Suppressor macrophage (primary cell): Measurements from ENCODE around the gene NPFF.

ENCODE experiments used
- DNase-seq, 4 experiments: peaks; one replicate each; pipeline ENCODE4 v3.0.0-alpha.2; 2020 to 2022

Gene NPFF

DNA sequence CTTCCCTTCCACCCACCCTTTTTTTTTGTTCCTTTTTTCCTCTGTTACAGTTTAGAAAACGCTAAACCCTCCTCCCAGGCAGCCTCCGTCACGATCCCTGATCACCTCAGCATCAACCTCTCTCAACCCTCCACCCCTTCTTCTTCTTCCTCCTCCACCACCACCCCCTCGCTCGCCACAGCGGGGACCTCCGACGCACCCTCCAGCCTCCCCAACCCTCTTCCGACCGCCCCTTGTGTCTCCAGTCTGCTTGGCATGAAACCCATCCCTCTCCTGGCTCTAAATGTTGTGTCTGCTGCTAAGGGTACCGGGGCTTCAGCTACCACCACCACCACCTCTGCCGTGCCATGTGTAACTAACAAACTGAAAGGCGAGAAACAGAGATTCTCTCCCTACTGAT, 32.5 kb downstream of the NPFF start:
- DNase-seq = peak in 2 of 4 experiments; percentile 35 to 36

DNA sequence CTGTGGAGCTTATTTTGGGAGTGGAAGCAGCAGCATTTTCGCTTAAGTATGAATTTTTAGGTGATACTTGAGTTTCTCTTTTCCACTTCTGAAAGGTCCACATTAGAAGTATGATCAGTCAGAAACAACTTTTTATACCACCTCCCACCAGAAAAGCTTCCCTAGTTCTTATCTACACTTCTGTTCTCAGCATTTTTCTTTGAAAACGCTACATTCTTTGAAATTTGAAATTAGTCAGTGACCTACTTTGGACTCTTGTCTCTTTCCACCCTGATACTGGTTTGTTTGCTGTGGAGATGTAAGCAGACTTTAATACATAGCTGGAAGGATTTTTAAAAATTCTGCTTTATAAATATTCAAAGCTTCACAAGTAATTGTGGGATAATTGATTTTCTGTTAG, 33.2 kb downstream of the NPFF start:
- no peak for DNase-seq

DNA sequence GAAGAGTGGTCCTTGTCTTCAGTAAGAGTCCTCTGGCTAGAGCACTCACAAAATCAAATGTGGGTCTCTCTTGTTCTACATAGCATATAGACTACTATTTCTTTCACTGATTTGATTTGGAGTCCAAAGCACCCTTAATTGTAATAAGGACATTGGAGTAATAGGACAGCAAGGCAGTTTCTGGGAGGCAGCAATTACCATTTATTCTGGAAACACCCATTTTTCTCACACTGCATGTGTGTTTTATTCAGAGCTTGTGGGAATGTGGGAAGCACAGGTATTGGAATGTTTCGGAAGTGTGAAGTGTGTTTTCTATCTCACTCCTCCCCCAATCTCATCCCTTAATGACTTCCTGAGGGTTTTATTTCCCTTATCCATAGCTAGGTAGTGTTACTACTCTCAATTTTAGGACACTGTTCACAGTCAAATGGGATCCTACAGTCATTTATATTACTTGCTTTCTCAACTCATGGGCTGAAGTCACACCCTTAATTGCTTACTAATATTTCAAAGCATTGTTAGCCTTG, 35.2 kb downstream of the NPFF start:
- DNase-seq = no peak

DNA sequence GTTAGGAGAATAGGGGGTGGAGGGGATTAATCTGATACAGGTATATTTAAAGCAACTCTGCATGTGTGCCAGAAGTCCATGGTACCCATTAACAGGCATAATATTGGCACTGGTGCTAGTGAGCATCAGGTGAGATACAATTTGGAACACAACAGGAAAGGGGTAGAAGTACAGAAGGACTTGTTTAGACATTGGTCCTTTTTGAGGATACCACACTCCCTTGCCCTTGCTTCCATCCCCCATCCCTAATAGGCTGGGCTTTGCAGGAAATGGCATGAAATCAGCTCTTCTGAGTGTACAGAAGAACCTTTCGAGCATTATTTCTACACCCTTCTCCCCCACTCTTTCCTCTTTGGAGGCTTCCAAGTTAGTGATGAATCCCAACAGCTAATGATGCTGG, 39.0 kb downstream of the NPFF start:
- no peak for DNase-seq

DNA sequence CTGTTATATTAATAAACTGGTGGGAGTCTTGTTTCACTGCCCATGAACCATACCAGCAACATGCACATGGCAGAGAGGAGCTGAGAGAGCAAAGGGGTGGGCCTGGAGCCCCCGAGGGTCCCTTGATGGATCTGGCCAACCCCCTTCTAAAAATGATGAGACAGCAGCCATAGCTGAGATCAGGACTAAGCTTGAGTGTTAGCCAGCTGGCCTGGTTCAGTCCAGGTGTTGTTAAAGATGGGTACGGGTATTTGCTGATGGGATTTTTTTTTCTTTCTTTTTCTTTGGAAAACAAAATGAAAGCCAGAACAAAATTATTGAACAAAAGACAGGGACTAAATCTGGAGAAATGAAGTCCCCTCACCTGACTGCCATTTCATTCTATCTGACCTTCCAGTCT, 39.4 kb downstream of the NPFF start:
- DNase-seq = no peak

DNA sequence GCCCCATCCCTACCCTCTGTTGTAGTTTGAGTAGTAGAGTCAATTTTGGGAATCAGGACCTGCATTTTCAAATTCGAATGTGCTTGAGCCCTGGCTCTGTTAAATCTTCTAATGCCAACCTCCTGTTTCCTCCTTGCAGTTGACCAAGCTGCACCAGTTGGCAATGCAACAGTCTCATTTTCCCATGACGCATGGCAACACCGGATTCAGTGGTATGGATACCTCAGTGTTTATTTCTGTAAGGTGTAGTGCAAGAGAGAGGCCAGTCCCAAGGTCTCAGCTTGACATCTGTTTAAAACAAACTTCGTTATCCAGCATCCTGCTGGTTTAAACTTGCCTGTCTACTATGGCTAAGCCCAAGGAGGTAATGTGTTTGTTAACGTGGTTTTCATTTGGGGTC, 40.2 kb downstream of the NPFF start:
- no peak for DNase-seq

DNA sequence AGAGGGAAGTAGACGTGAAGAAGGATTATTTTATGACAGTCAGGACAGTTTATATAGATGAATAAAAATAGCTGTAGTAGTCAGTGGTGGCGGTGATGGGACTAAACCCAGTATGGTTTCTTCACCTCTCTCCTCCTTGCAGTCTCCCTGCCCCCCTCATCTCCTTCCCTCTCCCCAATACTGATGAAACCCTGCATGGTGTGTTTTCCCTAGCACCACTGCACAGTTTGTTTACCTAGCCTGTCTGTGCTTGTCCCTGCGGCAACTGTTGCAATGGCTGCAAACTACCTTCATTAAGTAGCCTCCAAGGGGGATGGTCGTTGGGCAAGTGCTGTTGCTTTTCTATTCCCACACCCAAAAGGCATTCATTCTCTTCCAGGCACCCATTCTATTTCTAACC, 40.6 kb downstream of the NPFF start:
- DNase-seq = no peak

DNA sequence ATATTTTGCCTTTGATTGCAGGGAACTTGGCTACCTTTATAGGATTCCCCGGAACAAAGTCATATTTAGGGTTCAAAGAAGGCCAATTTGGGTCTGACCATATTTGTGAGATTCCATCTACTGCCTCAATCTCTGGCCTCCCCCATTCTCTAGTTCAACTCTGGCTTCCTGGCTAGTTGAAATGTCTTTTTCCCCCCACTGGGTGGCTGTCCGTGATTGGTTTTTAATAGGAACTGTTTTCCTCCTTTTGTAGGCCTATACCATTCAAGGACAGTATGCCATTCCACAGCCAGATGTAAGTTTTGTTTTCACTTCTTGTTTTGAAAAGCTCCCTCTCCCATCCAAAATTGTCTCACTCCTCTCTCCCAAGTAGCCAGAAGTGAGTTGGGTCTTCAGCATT, 41.6 kb downstream of the NPFF start:
- peak in 1 of 4 experiments; percentile 23 for DNase-seq

DNA sequence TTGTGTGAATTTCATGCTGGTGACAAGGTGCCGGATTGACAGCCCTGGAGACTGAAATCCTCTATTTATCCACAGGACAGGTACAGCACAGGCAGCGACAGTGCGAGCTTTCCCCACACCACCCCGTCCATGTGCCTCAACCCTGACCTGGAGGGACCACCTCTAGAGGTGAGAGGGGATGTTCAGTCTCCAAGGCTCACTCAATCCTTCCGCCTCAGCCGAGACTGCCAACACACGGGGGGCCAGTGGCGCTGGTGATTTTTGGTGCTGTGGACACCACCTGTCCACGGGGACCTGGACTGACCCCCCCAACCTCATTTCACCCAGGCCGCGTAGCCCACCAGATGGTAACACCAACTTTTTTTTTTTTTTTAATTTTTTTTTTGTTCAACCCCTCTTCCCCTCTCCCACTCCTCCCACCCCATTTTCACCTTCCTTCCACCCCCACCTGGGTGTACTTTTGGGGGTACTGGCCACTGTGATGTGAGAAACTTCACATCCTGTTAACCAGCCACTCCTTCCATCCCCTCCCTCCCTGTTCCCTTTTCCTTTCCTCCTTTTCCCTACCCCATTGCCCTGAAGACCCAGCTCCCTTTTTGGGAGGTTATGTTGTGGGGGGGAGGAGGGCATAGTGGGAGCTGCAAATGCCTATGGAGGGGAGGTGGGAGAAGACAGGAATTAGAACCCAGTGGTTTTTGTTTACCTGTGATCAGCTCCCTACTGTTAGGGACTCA, 42.4 kb downstream of the NPFF start:
- DNase-seq = no peak

DNA sequence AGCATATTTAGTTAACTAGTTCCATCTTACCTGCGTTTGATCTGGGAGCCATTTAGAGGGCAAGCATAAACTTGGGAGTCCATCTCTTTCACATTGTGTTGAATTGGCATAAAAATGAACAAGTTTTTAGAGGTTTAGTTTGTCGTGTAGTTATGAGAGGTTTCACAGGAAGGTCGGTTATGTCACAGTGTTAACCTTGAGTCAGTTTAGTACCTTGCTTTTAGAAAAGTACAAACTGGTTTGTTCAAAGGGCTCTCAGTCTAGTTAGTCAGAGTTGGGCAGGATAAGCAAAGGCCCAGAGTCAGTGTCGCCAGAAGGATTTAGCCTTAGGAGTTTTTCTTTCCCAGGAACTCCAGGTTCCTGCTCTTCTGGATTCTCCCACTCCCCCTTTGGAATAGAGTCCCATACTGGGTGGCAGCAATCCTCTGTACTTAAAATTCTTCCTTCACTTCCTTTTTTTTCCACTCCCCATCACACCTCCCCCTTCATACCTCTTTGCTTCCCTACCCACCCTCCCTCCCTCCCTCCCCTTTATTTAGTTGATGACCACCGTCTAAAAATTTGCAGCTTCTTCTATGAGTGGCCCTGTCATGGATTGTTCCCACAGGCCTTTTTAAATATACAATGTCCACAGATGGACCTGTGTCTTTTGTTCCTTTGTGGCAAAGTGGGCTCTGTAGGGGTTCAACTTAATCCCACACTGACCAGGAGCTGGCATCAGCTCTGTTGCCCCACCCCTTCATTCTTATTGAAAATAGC, 43.3 kb downstream of the NPFF start:
- no peak for DNase-seq

DNA sequence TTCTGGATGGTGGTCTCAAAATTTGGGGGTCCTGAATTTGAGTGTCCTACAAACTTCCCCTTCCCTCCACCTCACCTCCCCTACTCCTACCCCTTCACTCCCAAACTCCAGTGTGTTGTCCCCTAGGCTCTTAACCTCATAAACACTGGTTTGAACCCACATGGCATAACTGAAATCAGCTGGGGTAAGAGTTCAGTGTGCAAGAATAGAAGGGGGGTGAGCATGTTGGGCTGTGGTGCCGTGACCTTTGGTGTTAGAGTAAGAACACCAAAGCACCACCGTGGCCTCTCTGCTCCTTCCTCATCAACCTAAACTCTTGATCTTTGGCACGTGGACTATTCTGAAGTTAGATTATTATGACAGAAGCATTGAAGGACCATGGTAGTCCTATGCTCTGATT, 44.3 kb downstream of the NPFF start:
- no peak for DNase-seq

DNA sequence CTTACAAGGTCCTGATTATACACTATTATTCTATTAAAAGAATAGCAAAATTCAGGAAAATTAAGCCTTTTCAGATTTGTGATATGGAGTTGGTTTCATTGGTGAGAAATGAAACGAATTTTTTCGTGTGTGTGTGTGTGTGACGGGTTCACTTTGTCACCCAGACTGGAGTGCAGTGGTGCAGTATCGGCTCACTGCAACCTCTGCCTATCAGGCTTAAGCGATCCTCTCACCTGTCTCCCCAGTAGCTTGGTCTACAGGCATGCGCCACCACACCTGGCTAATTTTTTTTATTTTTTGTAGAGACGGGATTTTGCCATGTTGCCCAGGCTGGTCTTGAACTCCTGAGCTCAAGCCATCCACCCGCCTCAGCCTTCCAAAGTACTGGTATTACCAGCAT, 45.7 kb downstream of the NPFF start:
- no peak for DNase-seq

DNA sequence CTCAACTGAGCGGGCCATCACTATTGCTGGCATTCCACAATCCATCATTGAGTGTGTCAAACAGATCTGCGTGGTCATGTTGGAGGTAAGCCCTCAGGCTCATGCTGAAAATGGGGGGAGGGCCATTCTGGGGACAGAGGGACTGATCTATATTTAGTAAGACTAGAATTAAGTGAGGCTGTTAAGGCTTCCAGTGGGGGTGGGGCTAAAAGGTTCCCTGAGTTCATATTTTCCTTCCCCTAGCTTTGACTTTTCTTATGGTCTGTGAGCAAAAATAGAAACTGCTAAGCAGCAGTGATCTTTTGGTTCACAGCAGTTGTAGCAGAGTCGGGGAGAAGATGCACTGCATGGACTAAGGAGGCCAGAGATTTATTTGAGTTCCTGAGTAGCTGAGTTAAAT, 46.2 kb downstream of the NPFF start:
- no peak for DNase-seq

DNA sequence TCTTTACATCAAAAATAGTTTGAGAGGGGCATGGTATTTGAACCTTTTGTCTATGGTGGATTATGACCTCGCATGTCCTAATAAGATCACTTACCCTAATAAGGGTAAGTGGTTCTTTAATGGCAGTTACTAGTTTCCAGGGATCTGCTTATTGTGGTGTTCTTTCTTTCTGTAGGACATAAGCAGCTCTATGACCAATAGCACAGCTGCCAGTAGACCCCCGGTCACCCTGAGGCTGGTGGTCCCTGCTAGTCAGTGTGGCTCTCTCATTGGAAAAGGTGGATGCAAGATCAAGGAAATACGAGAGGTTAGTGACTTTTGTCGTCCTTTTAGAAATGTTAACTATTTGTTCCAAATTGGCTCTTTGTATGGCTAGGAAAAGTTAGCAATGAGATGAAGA, 48.2 kb downstream of the NPFF start:
- no peak for DNase-seq
